Stimulated activated CD4-positive, alpha-beta T cell treated with anti-CD3 and anti-CD28 coated beads, TNF-alpha, amount 100 ng/mL, for 1 hour (primary cell): ENCODE results near the gene DHH.
"Not testable (repeated sequence)": the region's sequence is repeated elsewhere in the genome, so short reads cannot be mapped to it uniquely, and the experiment has no call there.

ENCODE experiments used
- DNase-seq, 3 donors: peaks; one replicate each; pipeline ENCODE4 v3.0.0-alpha.2; 2020; ENCODE audit warnings: low read depth in 3 of 3, low spot score in 1 of 3

Gene DHH

GRCh38 chr12:49094160-49094974 lies at the start of gene DHH:
Gene DHH, minus strand, starts transcription at chr12:49094801. Its CDS starts 289 bp downstream, at chr12:49094512.
- no peak for DNase-seq

GRCh38 chr12:49144384-49144783 lies 49.8 kb upstream of the DHH start:
- no peak for DNase-seq

- no peak for DNase-seq
These were observed 44.4 kb upstream of the DHH start for GRCh38 chr12:49138999-49139398.

GRCh38 chr12:49138587-49138986 lies 44.0 kb upstream of the DHH start:
- DNase-seq: no peak

DNA sequence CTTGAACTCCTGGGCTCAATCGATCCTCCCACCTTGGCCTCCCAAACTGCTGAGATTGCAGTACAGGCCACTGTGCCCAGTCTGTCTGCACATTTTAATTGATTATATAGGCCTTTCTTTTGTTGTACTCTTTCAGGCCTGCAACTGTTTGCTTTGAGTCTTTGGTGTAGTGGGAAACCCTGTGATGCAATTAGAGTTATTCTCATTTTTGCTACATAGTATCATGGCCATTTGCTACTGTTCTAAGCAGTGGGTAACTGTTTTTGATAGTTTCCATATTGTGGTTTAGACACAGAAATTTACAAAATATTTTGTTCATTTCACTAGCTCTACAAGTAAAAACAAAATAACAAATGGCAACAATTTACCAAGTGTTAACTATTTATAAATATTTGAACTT lies 42.9 kb upstream of the DHH start:
- DNase-seq: no peak

DNA sequence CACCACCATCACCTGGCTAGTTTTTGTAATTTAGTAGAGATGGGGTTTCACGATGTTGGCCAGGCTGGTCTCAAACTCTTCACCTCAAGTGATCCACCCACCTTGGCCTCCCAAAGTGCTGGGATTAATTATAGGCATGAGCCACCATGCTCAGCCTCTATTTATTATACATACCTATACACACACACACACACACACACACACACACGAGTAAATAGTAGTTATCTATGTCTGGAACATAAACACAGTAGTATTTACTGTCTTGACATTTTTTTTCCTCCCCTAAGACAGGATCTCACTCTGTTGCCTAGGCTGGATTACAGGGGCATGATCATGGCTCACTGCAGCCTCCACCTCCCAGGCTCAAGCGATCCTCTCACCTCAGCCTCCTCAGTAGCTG lies 42.4 kb upstream of the DHH start:
- not testable (repeated sequence) for DNase-seq

GRCh38 chr12:49133590-49133989 lies 39.0 kb upstream of the DHH start:
- DNase-seq: no peak

GRCh38 chr12:49133014-49133413 lies 38.4 kb upstream of the DHH start:
- no peak for DNase-seq

- no peak for DNase-seq
These were observed 37.4 kb upstream of the DHH start for GRCh38 chr12:49131894-49132461.

GRCh38 chr12:49131051-49131893 lies 36.7 kb upstream of the DHH start, which contains the start of gene TUBA1B:
Gene TUBA1B, minus strand, starts transcription at chr12:49131395. Its CDS starts 95 bp downstream, at chr12:49131300.
- DNase-seq: peak; percentile 81 to 88 (median 86)

- DNase-seq: peak; percentile 84 to 92 (median 87)
These were observed 35.8 kb upstream of the DHH start for GRCh38 chr12:49130151-49131050.

GRCh38 chr12:49129332-49130150 lies 34.9 kb upstream of the DHH start:
- no peak for DNase-seq

DNA sequence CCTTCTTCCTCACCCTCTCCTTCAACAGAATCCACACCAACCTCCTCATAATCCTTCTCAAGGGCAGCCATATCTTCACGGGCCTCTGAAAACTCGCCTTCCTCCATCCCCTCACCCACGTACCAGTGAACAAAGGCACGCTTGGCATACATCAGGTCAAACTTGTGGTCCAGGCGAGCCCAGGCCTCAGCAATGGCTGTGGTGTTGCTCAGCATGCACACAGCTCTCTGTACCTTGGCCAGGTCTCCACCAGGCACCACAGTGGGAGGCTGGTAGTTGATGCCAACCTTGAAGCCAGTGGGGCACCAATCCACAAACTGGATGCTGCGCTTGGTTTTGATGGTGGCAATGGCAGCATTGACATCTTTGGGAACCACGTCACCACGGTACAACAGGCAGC lies 33.4 kb upstream of the DHH start:
- not testable (repeated sequence) for DNase-seq

DNA sequence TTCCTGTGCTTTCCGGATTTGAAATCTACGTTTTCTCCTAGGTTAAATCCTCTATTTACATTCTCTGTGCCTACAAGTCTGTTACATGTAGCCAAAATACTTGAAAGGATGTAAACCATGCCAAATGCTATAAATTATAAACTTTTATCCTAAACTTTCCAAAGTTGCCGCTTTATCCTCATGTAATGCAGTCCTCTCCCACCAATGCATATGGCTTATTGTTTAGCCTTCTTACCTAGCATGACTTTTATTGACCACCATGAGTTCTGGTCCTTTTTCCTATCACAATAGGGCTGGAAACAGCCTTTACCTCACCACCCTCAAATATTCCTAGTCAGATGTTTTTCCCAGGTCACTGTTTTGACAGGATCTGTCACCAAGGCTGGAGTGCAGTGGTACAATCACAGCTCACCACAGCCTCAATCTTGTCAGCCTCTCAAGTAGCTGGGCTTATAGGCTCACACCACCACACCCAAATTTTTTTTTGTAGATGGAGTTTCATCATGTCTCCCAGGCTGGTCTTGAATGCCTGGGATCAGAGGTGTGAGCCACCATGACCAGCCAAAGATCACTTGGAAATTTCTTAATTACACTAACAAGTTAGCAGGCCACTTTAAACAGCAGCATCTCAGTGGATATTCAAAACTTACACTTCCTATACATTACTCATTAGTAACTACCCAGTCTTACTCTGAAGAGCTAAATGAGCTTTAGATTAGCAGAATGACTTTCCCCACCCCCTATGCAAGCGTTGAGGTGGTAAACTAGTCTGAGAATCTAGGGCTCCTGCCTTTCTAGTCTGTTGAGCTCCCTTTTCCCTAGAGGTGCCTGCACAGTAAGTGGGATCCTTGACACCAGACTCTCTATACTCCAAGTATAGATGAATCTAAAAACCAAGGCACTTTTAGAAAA lies 32.5 kb upstream of the DHH start:
- no peak for DNase-seq

DNA sequence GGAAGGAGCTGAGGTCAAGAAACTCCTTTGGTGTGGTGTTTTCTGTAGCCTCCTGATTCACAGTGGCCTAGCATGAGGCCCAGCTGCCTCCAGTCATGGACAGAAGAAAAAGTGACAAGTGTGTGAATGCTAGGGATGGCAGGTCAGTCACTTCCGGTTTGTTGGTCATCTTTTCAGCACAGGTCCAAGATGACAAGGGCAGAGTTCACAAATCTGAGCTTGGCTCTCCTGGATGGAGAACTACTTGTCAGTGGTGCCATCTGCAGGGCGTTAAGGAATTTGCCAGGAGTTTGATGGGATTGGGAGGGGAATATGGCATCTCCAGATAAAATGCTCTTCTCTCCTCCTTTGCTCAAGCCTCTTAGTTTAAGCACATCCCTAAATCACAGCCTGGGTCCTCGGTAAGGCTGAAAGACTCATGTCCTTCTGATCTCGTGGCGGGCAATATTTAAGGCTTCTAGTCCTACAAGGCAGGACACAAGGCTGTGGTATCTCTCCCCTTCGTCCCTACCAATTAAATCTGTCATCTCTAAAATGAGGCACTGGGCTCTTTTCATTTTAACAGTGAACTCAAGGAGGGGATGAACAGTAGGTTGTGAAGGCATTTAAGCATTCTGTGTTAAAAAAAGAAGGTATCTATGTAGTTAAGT lies 26.6 kb upstream of the DHH start:
- DNase-seq: no peak

GRCh38 chr12:49111206-49111605 lies 16.6 kb upstream of the DHH start:
- DNase-seq: no peak

GRCh38 chr12:49110464-49111155 lies 16.0 kb upstream of the DHH start, which contains the start of gene LMBR1L:
Gene LMBR1L, minus strand, starts transcription at chr12:49110847. Its CDS starts 292 bp downstream, at chr12:49110555.
- peak; percentile 83 to 92 (median 87) for DNase-seq
